ENCODE data around the gene PACRG. TPM values are rescaled to one million over a fixed set of nuclear protein-coding genes. Genes with fewer than 3 reads are reported as not detected.

PACRG gene
- total and polyA plus RNA-seq, 2 of the 8 experiments (the other 6 are each of a cell fraction or from before 2014, with no cell fraction given) = 0.44 to 0.54 TPM

GRCh38 chr6:163054641-163055040, 326.9 kb downstream of the PACRG start:
- Histone ChIP-seq H2BK12ac (ENCODE audit: low read depth, low read length) (0 out of 2 replicates have a peak overlapping the region, but pooled peaks have one; percentile 27), H3K4ac (replicated peaks; ENCODE audit: insufficient read length, low read depth, low read length) (no peak overlapping the region), H3K27me3 (replicated peaks in 1 of 4; ENCODE audit: control insufficient read depth in 3 of 4, extremely low read depth in 1 of 4, insufficient read depth in 3 of 4, low read length in 3 of 4) (no peaks in the 10 kb centered on the region), H3K4me1 (replicated peaks in 1 of 4; ENCODE audit: control insufficient read depth in 3 of 4, insufficient read depth in 4 of 4, low read length in 3 of 4) (no peaks in the 10 kb centered on the region), H4K5ac (ENCODE audit: insufficient read length, low read depth, low read length) (no peak overlapping the region), H3K36me3 (ENCODE audit: control insufficient read depth in 2 of 4, insufficient read depth in 4 of 4, low read length in 3 of 4) (no peaks in the 10 kb centered on the region), H4K91ac (replicated peaks; ENCODE audit: insufficient read length, low read length) (no peak overlapping the region), H2BK5ac (ENCODE audit: low read depth, low read length) (no peak overlapping the region), H3K23ac (ENCODE audit: insufficient read length) (no peak overlapping the region), H3K4me2 (ENCODE audit: insufficient read depth in 1 of 2, low read depth in 2 of 2, low read length in 2 of 2) (no peak overlapping the region), H3K79me1 (ENCODE audit: low read depth, low read length) (no peaks in the 10 kb centered on the region), H3K4me3 (ENCODE audit: extremely low read depth in 1 of 4, insufficient read depth in 2 of 4, low read depth in 3 of 4, low read length in 4 of 4) (no peak overlapping the region), H3K14ac (ENCODE audit: insufficient read length) (no peak overlapping the region), H2BK20ac (ENCODE audit: low read length) (no peak overlapping the region), H3K9ac (replicated peaks in 1 of 4; ENCODE audit: extremely low read depth in 1 of 4, low read depth in 3 of 4, low read length in 3 of 4) (no peak overlapping the region), H4K20me1 (replicated peaks in 1 of 2; ENCODE audit: control insufficient read depth in 1 of 2, insufficient read depth in 2 of 2, low read length in 2 of 2) (no peaks in the 10 kb centered on the region), H2BK120ac (replicated peaks; ENCODE audit: low read depth, low read length) (no peak overlapping the region), H2AK5ac (ENCODE audit: low read depth, low read length) (no peak overlapping the region), H3K56ac (replicated peaks; ENCODE audit: insufficient read length, low read depth, low read length) (no peak overlapping the region), H2AFZ (ENCODE audit: low read length) (no peak overlapping the region; the same call in 1 of the 2 replicates), H3K18ac (ENCODE audit: extremely low read depth, low read length) (no peak overlapping the region), H3K79me2 (ENCODE audit: control insufficient read depth in 1 of 2, insufficient read depth in 2 of 2, low read length in 2 of 2) (no peaks in the 10 kb centered on the region), H3K27ac (ENCODE audit: low read depth, low read length) (no peak overlapping the region), H4K8ac (ENCODE audit: extremely low read depth, insufficient read depth, low read length) (no peak overlapping the region), H2BK15ac (ENCODE audit: low read length) (no peak overlapping the region), H3K9me3 (ENCODE audit: insufficient read depth in 2 of 2, low read depth in 1 of 2, low read length in 1 of 2) (no peaks in the 10 kb centered on the region), H3K23me2 (ENCODE audit: low read depth, low read length) (no peaks in the 10 kb centered on the region)
- DNase-seq (ENCODE audit: low read depth in 1 of 2, low spot score in 2 of 2) (no peak), FAIRE-seq (no peak)
- ChIA-PET CTCF (ENCODE audit: partially characterized antibody) (no interaction called here), POLR2A (ENCODE audit: partially characterized antibody) (no interaction called here)
- 92% methylated on average over 4 of the region's 5 CpGs; no CpG with 5 or more reads in 1 of the 2 experiments for WGBS, 2 experiments (ENCODE audit: extremely low coverage in 1 of 2, insufficient coverage in 1 of 2, insufficient read length in 1 of 2, insufficient replicate concordance in 2 of 2, low coverage in 1 of 2, low lambda C conversion rate in 2 of 2, missing lambda C conversion rate in 1 of 2)
- no peak for TF ChIP-seq SUZ12 (IDR thresholded peaks at IDR 0.05; ENCODE audit: low read length)
- no peak for TF ChIP-seq SIRT6 (IDR thresholded peaks at IDR 0.05; ENCODE audit: low read length)
